ENCODE data around the gene SH2D2A. TPM values are rescaled to one million over a fixed set of nuclear protein-coding genes. Genes with fewer than 3 reads are reported as not detected.
A peak's percentile ranks its signal among the peaks of the same experiment; 100 is the strongest.

The SH2D2A gene
- polyA plus RNA-seq, 4 donors: 0.89 to 3.7 (median 2.4) TPM

GRCh38 chr1:156826630-156827029 is 10.0 kb upstream of the SH2D2A start:
- no peak overlapping the region for H3K4me3 ChIP-seq (ENCODE audit: low read depth in 1 of 3, low read length in 3 of 3)
- WGBS, 3 donors: 58 to 61% (median 60%) methylated on average over 1 of the region's 1 CpG
- no peaks in the 10 kb centered on the region for H3K4me1 ChIP-seq (ENCODE audit: control insufficient read depth in 3 of 3, insufficient read depth in 2 of 3, low read depth in 1 of 3, low read length in 2 of 3)
- no peaks in the 10 kb centered on the region for H3K36me3 ChIP-seq (ENCODE audit: control insufficient read depth in 3 of 3, insufficient read depth in 2 of 3, low read depth in 1 of 3, low read length in 3 of 3)
- no peak for DNase-seq
- no peak overlapping the region for H3K27ac ChIP-seq (ENCODE audit: low read depth in 1 of 3, low read length in 2 of 3)
- no peak for FAIRE-seq
- H3K9me3 ChIP-seq (ENCODE audit: control insufficient read depth in 2 of 2, insufficient read depth in 1 of 2, low read depth in 1 of 2, low read length in 1 of 2): no peaks in the 10 kb centered on the region
- peaks cover 0 to 14% (median 0%) of the 10 kb centered on the region in 3 donors for H3K27me3 ChIP-seq (ENCODE audit: control insufficient read depth in 3 of 3, insufficient read depth in 3 of 3, low read length in 3 of 3)

GRCh38 chr1:156823210-156823790 is 6.7 kb upstream of the SH2D2A start:
- 83 to 92% (median 91%) methylated on average over 5 of the region's 5 CpGs for WGBS, 3 donors
- H3K27me3 ChIP-seq (ENCODE audit: control insufficient read depth in 3 of 3, insufficient read depth in 3 of 3, low read length in 3 of 3): peaks cover 0 to 16% (median 0%) of the 10 kb centered on the region in 3 donors
- no peaks in the 10 kb centered on the region for H3K4me1 ChIP-seq (ENCODE audit: control insufficient read depth in 3 of 3, insufficient read depth in 2 of 3, low read depth in 1 of 3, low read length in 2 of 3)
- no peak overlapping the region for H3K27ac ChIP-seq (ENCODE audit: low read depth in 1 of 3, low read length in 2 of 3)
- no peak for FAIRE-seq
- no peak overlapping the region for H3K4me3 ChIP-seq (ENCODE audit: low read depth in 1 of 3, low read length in 3 of 3)
- no peaks in the 10 kb centered on the region for H3K9me3 ChIP-seq (ENCODE audit: control insufficient read depth in 2 of 2, insufficient read depth in 1 of 2, low read depth in 1 of 2, low read length in 1 of 2)
- no peaks in the 10 kb centered on the region for H3K36me3 ChIP-seq (ENCODE audit: control insufficient read depth in 3 of 3, insufficient read depth in 2 of 3, low read depth in 1 of 3, low read length in 3 of 3)
- no peak for DNase-seq

GRCh38 chr1:156822680-156823079 is 6.0 kb upstream of the SH2D2A start:
- no peak for FAIRE-seq
- WGBS, 3 donors: 46 to 76% (median 52%) methylated on average over 1 of the region's 1 CpG

DNA sequence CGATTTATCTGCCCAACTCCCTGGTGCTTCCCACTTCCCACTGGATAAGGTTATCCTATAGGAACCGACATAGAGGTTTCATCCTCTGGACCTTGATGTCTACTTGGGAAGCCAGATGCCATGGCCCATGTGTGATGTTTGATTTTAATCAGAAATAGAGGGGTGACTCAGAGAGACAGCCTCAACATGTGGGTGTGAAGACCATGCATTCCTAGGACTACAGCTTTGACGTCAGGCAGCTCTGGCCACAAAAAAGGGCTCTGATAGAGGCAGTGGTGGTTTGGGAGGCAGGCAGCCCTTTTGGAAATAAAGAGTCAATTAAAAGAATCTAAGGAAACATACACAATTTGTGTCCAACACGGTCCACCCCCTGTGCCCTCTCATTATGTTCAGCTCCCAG is 5.2 kb upstream of the SH2D2A start:
- H3K36me3 ChIP-seq (ENCODE audit: control insufficient read depth in 3 of 3, insufficient read depth in 2 of 3, low read depth in 1 of 3, low read length in 3 of 3): no peaks in the 10 kb centered on the region

More at GRCh38 chr1:156822680-156823079, 6.0 kb upstream of the SH2D2A start:
- Histone ChIP-seq H3K36me3 (ENCODE audit: control insufficient read depth in 3 of 3, insufficient read depth in 2 of 3, low read depth in 1 of 3, low read length in 3 of 3) (no peaks in the 10 kb centered on the region), H3K27me3 (ENCODE audit: control insufficient read depth in 3 of 3, insufficient read depth in 3 of 3, low read length in 3 of 3) (peaks cover 0 to 16% (median 0%) of the 10 kb centered on the region in 3 donors), H3K4me3 (ENCODE audit: low read depth in 1 of 3, low read length in 3 of 3) (no peak overlapping the region), H3K4me1 (ENCODE audit: control insufficient read depth in 3 of 3, insufficient read depth in 2 of 3, low read depth in 1 of 3, low read length in 2 of 3) (no peaks in the 10 kb centered on the region), H3K27ac (ENCODE audit: low read depth in 1 of 3, low read length in 2 of 3) (no peak overlapping the region), H3K9me3 (ENCODE audit: control insufficient read depth in 2 of 2, insufficient read depth in 1 of 2, low read depth in 1 of 2, low read length in 1 of 2) (no peaks in the 10 kb centered on the region)
- no peak for DNase-seq

DNA sequence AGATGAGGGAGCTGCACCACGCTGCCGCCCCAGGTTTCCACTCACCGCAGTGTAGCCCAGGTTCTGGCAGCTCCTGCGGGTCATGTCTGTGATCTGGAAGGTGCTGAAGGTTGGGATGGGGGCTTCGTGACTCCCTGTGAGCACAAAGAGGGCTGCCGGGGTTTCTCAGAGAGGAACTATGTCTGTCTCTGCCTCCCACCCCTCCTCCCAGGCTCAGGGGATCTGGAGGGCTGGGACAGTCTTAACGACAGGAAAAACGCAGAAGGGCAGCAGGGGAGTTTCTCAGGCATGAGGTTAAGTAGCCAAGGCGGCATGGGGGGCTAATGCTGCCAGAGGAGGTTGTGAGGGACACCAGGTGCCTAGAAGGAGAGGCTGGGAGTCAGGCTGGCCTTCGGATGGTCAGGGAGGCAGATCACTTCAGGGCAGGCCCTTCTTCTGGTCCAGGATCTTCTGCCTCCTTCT is 656 bp downstream of the SH2D2A start:
- WGBS, 3 donors: 64 to 74% (median 66%) methylated on average over 9 to 10 of the region's 10 CpGs
- Histone ChIP-seq H3K36me3 (ENCODE audit: control insufficient read depth in 3 of 3, insufficient read depth in 2 of 3, low read depth in 1 of 3, low read length in 3 of 3) (no peaks in the 10 kb centered on the region), H3K27me3 (ENCODE audit: control insufficient read depth in 3 of 3, insufficient read depth in 3 of 3, low read length in 3 of 3) (peaks cover 0 to 14% (median 0%) of the 10 kb centered on the region in 3 donors), H3K4me3 (ENCODE audit: low read depth in 1 of 3, low read length in 3 of 3) (peak overlapping the region in 1 of 3 donors; percentile 49), H3K9me3 (ENCODE audit: control insufficient read depth in 2 of 2, insufficient read depth in 1 of 2, low read depth in 1 of 2, low read length in 1 of 2) (no peaks in the 10 kb centered on the region), H3K4me1 (ENCODE audit: control insufficient read depth in 3 of 3, insufficient read depth in 2 of 3, low read depth in 1 of 3, low read length in 2 of 3) (peaks cover 0 to 20% (median 3%) of the 10 kb centered on the region in 3 donors), H3K27ac (ENCODE audit: low read depth in 1 of 3, low read length in 2 of 3) (peak overlapping the region in 2 of 3 donors; percentile 85)
- FAIRE-seq (no peak), DNase-seq (no peak)

More for the DNA sequence above, 5.2 kb upstream of the SH2D2A start:
- no peak overlapping the region for H3K4me3 ChIP-seq (ENCODE audit: low read depth in 1 of 3, low read length in 3 of 3)
- no peak for DNase-seq
- no peak overlapping the region for H3K27ac ChIP-seq (ENCODE audit: low read depth in 1 of 3, low read length in 2 of 3)
- peaks cover 0 to 19% (median 0%) of the 10 kb centered on the region in 3 donors for H3K27me3 ChIP-seq (ENCODE audit: control insufficient read depth in 3 of 3, insufficient read depth in 3 of 3, low read length in 3 of 3)
- 55 to 76% (median 64%) methylated on average over 4 of the region's 4 CpGs for WGBS, 3 donors
- no peaks in the 10 kb centered on the region for H3K4me1 ChIP-seq (ENCODE audit: control insufficient read depth in 3 of 3, insufficient read depth in 2 of 3, low read depth in 1 of 3, low read length in 2 of 3)
- H3K9me3 ChIP-seq (ENCODE audit: control insufficient read depth in 2 of 2, insufficient read depth in 1 of 2, low read depth in 1 of 2, low read length in 1 of 2): no peaks in the 10 kb centered on the region
- FAIRE-seq: no peak

GRCh38 chr1:156815307-156815826 is 1.3 kb downstream of the SH2D2A start:
- 59 to 69% (median 64%) methylated on average over 5 of the region's 5 CpGs for WGBS, 3 donors
- no peak for FAIRE-seq
- H3K4me3 ChIP-seq (ENCODE audit: low read depth in 1 of 3, low read length in 3 of 3): peak overlapping the region in 1 of 3 donors; percentile 49

GRCh38 chr1:156814571-156815260 is 1.9 kb downstream of the SH2D2A start:
- Histone ChIP-seq H3K27ac (ENCODE audit: low read depth in 1 of 3, low read length in 2 of 3) (peak overlapping the region in 2 of 3 donors; percentile 21 to 85), H3K4me1 (ENCODE audit: control insufficient read depth in 3 of 3, insufficient read depth in 2 of 3, low read depth in 1 of 3, low read length in 2 of 3) (peaks cover 0 to 20% (median 3%) of the 10 kb centered on the region in 3 donors), H3K9me3 (ENCODE audit: control insufficient read depth in 2 of 2, insufficient read depth in 1 of 2, low read depth in 1 of 2, low read length in 1 of 2) (no peaks in the 10 kb centered on the region), H3K4me3 (ENCODE audit: low read depth in 1 of 3, low read length in 3 of 3) (peak overlapping the region in 1 of 3 donors; percentile 40), H3K36me3 (ENCODE audit: control insufficient read depth in 3 of 3, insufficient read depth in 2 of 3, low read depth in 1 of 3, low read length in 3 of 3) (no peaks in the 10 kb centered on the region), H3K27me3 (ENCODE audit: control insufficient read depth in 3 of 3, insufficient read depth in 3 of 3, low read length in 3 of 3) (peaks cover 0 to 14% (median 0%) of the 10 kb centered on the region in 3 donors)
- 55 to 84% (median 83%) methylated on average over 6 to 7 of the region's 7 CpGs for WGBS, 3 donors
- no peak for DNase-seq
- FAIRE-seq: no peak

More at GRCh38 chr1:156815307-156815826, 1.3 kb downstream of the SH2D2A start:
- Histone ChIP-seq H3K27me3 (ENCODE audit: control insufficient read depth in 3 of 3, insufficient read depth in 3 of 3, low read length in 3 of 3) (peaks cover 0 to 14% (median 0%) of the 10 kb centered on the region in 3 donors), H3K9me3 (ENCODE audit: control insufficient read depth in 2 of 2, insufficient read depth in 1 of 2, low read depth in 1 of 2, low read length in 1 of 2) (no peaks in the 10 kb centered on the region), H3K4me1 (ENCODE audit: control insufficient read depth in 3 of 3, insufficient read depth in 2 of 3, low read depth in 1 of 3, low read length in 2 of 3) (peaks cover 0 to 20% (median 3%) of the 10 kb centered on the region in 3 donors), H3K27ac (ENCODE audit: low read depth in 1 of 3, low read length in 2 of 3) (peak overlapping the region in 1 of 3 donors; percentile 85), H3K36me3 (ENCODE audit: control insufficient read depth in 3 of 3, insufficient read depth in 2 of 3, low read depth in 1 of 3, low read length in 3 of 3) (no peaks in the 10 kb centered on the region)
- no peak for DNase-seq

DNA sequence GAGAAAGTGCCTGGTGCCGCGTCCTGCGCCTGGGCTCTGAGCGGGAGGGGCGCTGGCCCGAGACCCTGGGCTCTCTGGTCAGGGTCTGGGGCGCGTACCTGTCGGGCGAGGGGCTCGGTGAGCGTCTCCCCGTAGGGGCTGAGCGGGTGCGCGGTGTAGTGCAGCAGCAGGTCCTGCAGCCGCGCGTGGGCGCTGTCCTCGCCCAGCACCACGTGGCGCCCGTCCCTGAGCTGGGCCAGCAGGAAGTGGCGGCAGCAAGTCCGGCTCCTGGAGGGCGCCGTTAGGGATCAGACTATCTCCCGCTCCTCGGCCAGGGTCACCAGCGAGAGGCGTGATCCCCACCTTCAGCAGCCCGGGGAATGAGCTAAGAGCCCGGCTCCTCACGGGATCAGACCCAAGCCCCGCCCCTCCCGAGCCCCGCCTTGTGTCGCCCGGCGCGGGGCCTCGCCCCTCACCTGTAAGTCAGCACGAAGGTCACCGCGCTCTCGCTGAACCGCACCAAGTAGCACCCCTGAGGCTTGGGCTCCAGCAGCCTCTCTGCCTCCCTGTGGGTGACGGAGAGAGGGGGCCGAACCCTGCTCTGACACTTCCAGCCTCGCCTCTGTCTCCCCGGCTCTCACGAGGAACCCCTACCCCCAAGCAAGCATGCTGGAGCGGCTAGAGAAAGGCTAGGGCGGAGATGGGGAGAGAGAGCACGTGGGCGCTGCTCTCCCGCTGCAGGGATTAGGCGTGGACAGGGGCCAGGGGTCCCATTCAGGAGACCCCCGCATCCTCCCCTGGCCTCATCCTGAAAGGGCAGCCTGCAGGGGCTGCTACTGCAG is 2.7 kb downstream of the SH2D2A start:
- Histone ChIP-seq H3K27me3 (ENCODE audit: control insufficient read depth in 3 of 3, insufficient read depth in 3 of 3, low read length in 3 of 3) (peaks cover 0 to 14% (median 0%) of the 10 kb centered on the region in 3 donors), H3K4me3 (ENCODE audit: low read depth in 1 of 3, low read length in 3 of 3) (peak overlapping the region; percentile 25 to 46 (median 40)), H3K4me1 (ENCODE audit: control insufficient read depth in 3 of 3, insufficient read depth in 2 of 3, low read depth in 1 of 3, low read length in 2 of 3) (peaks cover 0 to 20% (median 3%) of the 10 kb centered on the region in 3 donors), H3K27ac (ENCODE audit: low read depth in 1 of 3, low read length in 2 of 3) (peak overlapping the region in 2 of 3 donors; percentile 21 to 53), H3K36me3 (ENCODE audit: control insufficient read depth in 3 of 3, insufficient read depth in 2 of 3, low read depth in 1 of 3, low read length in 3 of 3) (peaks cover 0 to 2% (median 0%) of the 10 kb centered on the region in 3 donors), H3K9me3 (ENCODE audit: control insufficient read depth in 2 of 2, insufficient read depth in 1 of 2, low read depth in 1 of 2, low read length in 1 of 2) (no peaks in the 10 kb centered on the region)
- WGBS, 3 donors: 4 to 8% (median 5%) methylated on average over 48 to 60 of the region's 60 CpGs
- FAIRE-seq (no peak), DNase-seq (peak; percentile 81 to 92)

All from small intestine (tissue), 7 donors.